Measurements from ENCODE around the gene PLCH1.

DNA sequence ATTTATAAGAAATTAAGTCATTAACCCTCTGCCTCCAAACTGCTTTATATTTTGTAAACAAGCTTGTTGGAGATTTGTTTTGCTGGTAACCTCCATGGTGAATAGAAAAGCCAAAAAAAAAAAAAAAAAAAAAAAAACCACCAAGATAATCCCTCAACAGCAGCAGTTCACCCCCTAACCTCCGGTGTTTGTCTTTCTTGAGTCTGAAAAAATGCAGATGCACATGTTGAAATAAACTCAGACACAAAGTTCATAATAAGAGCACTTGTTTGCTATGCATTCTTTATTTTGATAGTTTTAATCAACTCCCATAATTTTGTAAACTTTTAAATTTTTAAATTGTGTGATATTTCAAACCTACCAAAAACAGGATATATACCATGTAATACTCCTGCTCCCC is 1.8 kb upstream of the PLCH1 start:
- TF ChIP-seq, protein P1, sequence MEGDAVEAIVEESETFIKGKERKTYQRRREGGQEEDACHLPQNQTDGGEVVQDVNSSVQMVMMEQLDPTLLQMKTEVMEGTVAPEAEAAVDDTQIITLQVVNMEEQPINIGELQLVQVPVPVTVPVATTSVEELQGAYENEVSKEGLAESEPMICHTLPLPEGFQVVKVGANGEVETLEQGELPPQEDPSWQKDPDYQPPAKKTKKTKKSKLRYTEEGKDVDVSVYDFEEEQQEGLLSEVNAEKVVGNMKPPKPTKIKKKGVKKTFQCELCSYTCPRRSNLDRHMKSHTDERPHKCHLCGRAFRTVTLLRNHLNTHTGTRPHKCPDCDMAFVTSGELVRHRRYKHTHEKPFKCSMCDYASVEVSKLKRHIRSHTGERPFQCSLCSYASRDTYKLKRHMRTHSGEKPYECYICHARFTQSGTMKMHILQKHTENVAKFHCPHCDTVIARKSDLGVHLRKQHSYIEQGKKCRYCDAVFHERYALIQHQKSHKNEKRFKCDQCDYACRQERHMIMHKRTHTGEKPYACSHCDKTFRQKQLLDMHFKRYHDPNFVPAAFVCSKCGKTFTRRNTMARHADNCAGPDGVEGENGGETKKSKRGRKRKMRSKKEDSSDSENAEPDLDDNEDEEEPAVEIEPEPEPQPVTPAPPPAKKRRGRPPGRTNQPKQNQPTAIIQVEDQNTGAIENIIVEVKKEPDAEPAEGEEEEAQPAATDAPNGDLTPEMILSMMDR (tag by site-specific recombination; IDR thresholded peaks at IDR 0.05): no peak
- TF ChIP-seq ZNF214 (tag by site-specific recombination; IDR thresholded peaks at IDR 0.05; ENCODE audit: borderline replicate concordance): no peak
- TF ChIP-seq HOXC10 (CRISPR knock-in tag; IDR thresholded peaks at IDR 0.05): no peak
- TF ChIP-seq, protein P2, sequence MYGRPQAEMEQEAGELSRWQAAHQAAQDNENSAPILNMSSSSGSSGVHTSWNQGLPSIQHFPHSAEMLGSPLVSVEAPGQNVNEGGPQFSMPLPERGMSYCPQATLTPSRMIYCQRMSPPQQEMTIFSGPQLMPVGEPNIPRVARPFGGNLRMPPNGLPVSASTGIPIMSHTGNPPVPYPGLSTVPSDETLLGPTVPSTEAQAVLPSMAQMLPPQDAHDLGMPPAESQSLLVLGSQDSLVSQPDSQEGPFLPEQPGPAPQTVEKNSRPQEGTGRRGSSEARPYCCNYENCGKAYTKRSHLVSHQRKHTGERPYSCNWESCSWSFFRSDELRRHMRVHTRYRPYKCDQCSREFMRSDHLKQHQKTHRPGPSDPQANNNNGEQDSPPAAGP (tag by site-specific recombination; IDR thresholded peaks at IDR 0.05): no peak
- no peak for TF ChIP-seq ZNF24 (tag by site-specific recombination; IDR thresholded peaks at IDR 0.05)
